Cardiac fibroblast (primary cell): ENCODE data around the gene LEFTY1.

Experiments used
- DNase-seq, 2 donors: peaks; one replicate each; pipeline versions ENCODE4 v3.0.0 to v3.0.0-alpha.2; 2010; ENCODE audit warnings: low read depth in 2 of 2
- H3K4me3 ChIP-seq, 2 donors: replicated peaks in 1 of 2; 1 replicate in 1 of 2; 2 replicates in 1 of 2; pipeline ENCODE4 v1.5.1; 2011; ENCODE audit warnings: low read depth in 2 of 2, low read length in 2 of 2, mild to moderate bottlenecking in 2 of 2, moderate library complexity in 1 of 2
- CTCF ChIP-seq: IDR thresholded peaks from one replicate; pipeline ENCODE4 v1.5.1; 2011; ENCODE audit warnings: low read depth, mild to moderate bottlenecking, low read length, inconsistent platforms

Gene LEFTY1

GRCh38 chr1:225866061-225866837 lies 22.7 kb downstream of the LEFTY1 start:
- TF ChIP-seq CTCF, result no peak
- DNase-seq, result peak; percentile 74 to 78
- H3K4me3 ChIP-seq, result no peak overlapping the region

- TF ChIP-seq CTCF, result no peak
- H3K4me3 ChIP-seq, result no peak overlapping the region
- DNase-seq, result no peak
These were observed 23.4 kb downstream of the LEFTY1 start for GRCh38 chr1:225865514-225865913.

GRCh38 chr1:225863167-225863566 lies 25.8 kb downstream of the LEFTY1 start:
- no peak for TF ChIP-seq CTCF
- peak in 1 of 2 donors; percentile 41 for DNase-seq
- no peak overlapping the region for H3K4me3 ChIP-seq

- no peak for TF ChIP-seq CTCF
- no peak for DNase-seq
- H3K4me3 ChIP-seq, result no peak overlapping the region
These were observed 26.4 kb downstream of the LEFTY1 start for GRCh38 chr1:225862581-225862950.

- no peak for TF ChIP-seq CTCF
- no peak overlapping the region for H3K4me3 ChIP-seq
- DNase-seq, result no peak
These were observed 26.9 kb downstream of the LEFTY1 start for GRCh38 chr1:225861834-225862580.

GRCh38 chr1:225860876-225861441 lies 28.0 kb downstream of the LEFTY1 start:
- DNase-seq, result no peak
- H3K4me3 ChIP-seq, result no peak overlapping the region
- TF ChIP-seq CTCF, result no peak
